Endodermal cell (in vitro differentiated cells): ENCODE results near the gene ZNF397. TPM values are rescaled to one million over a fixed set of nuclear protein-coding genes. Genes with fewer than 3 reads are reported as not detected.
A peak's percentile ranks its signal among the peaks of the same experiment; 100 is the strongest.

Experiments used
- DNase-seq: peaks from one replicate; pipeline ENCODE4 v3.0.0-alpha.2; 2017
- H3K27ac ChIP-seq: 2 replicates; pipeline ENCODE4 v1.5.1; 2013; ENCODE audit warnings: mild to moderate bottlenecking, low read depth, low read length, moderate library complexity
- H3K27me3 ChIP-seq: 2 replicates; pipeline ENCODE4 v1.6.1; 2013; ENCODE audit warnings: mild to moderate bottlenecking, low read length, moderate library complexity; ENCODE audit not compliant: insufficient read depth, control insufficient read depth, poor library complexity, severe bottlenecking
- H3K36me3 ChIP-seq: 2 replicates; pipeline ENCODE4 v1.7.0; 2013; ENCODE audit warnings: mild to moderate bottlenecking, low read length, moderate library complexity; ENCODE audit not compliant: control insufficient read depth, insufficient read depth
- H3K4me1 ChIP-seq: one replicate; pipeline ENCODE4 v1.7.0; 2013; ENCODE audit warnings: low read length; ENCODE audit not compliant: control insufficient read depth, insufficient read depth
- H3K4me3 ChIP-seq: 2 replicates; pipeline ENCODE4 v1.5.1; 2013; ENCODE audit warnings: mild to moderate bottlenecking, low read length, moderate library complexity
- H3K9ac ChIP-seq: 2 replicates; pipeline ENCODE4 v1.6.1; 2013; ENCODE audit warnings: mild to moderate bottlenecking, low read length, moderate library complexity; ENCODE audit not compliant: poor library complexity, severe bottlenecking; ENCODE audit errors: extremely low read depth
- H3K9me3 ChIP-seq: 2 replicates; pipeline ENCODE4 v1.6.1; 2013; ENCODE audit warnings: mild to moderate bottlenecking, low read length, moderate library complexity; ENCODE audit not compliant: control insufficient read depth
- H3K27ac Mint-ChIP-seq: 2 replicates; pipeline ENCODE4 v1.8.0; 2020; ENCODE audit warnings: mixed read lengths
- H3K27me3 Mint-ChIP-seq: 2 replicates; pipeline ENCODE4 v1.8.0; 2021; ENCODE audit warnings: mild to moderate bottlenecking, mixed read lengths; ENCODE audit not compliant: insufficient read depth
- H3K36me3 Mint-ChIP-seq: 2 replicates; pipeline ENCODE4 v1.8.0; 2020; ENCODE audit warnings: low read depth, mixed read lengths
- H3K4me1 Mint-ChIP-seq: 2 replicates; pipeline ENCODE4 v1.8.0; 2020; ENCODE audit warnings: mixed read lengths
- H3K4me3 Mint-ChIP-seq: 2 replicates; pipeline ENCODE4 v1.8.0; 2020; ENCODE audit warnings: mild to moderate bottlenecking, moderate library complexity, mixed read lengths
- H3K9me3 Mint-ChIP-seq: 2 replicates; pipeline ENCODE4 v1.8.0; 2020; ENCODE audit warnings: mild to moderate bottlenecking, mixed read lengths
- CTCF ChIP-seq: fragments of 200-600 bp; sonication (generic); conservative IDR thresholded peaks from 2 replicates; pipeline ENCODE4 v1.5.0; 2021; ENCODE audit warnings: antibody characterized with exemption, mild to moderate bottlenecking
- WGBS, 2 experiments: methylation state at CpG; one replicate each; pipeline versions ENCODE4 v1.1.5 to v1.1.7; 2013; ENCODE audit warnings: missing lambda C conversion rate in 2 of 2, mixed read lengths in 1 of 2; ENCODE audit not compliant: insufficient coverage in 1 of 2, insufficient read length in 1 of 2; 5-methylcytosine and 5-hydroxymethylcytosine counted together
- total RNA-seq, 2 donors: library from RNA; stranded (reverse); fragmentation: NEBNext Ultra II Directional in 1 of 2; extraction: Animal tissue kit (Norgen Biotek cat#: 25700) in 1 of 2; gene quantifications; 2 replicates in 1 of 2; 3 replicates in 1 of 2; pipeline ENCODE4 v1.2.1, GENCODE V29; 2021

ZNF397 gene
- total RNA-seq, 2 donors from 2014 or later = 44.1 to 64.6 TPM

- Histone ChIP-seq H3K27ac (no peak overlapping the region), H3K9ac (no peak overlapping the region), H3K36me3 (peaks cover 55% of the 10 kb centered on the region), H3K4me1 (no peaks in the 10 kb centered on the region), H3K4me3 (peak overlapping the region; percentile 92), H3K9me3 (peaks cover 54% of the 10 kb centered on the region), H3K27me3 (no peaks in the 10 kb centered on the region)
- peak overlapping the region; percentile 58 for H3K27ac Mint-ChIP-seq
- peaks cover 56% of the 10 kb centered on the region for H3K36me3 Mint-ChIP-seq
- no peaks in the 10 kb centered on the region for H3K27me3 Mint-ChIP-seq
- no peak for TF ChIP-seq CTCF
- no peak for DNase-seq
- H3K4me3 Mint-ChIP-seq = peak overlapping the region; percentile 96
- H3K4me1 Mint-ChIP-seq = peaks cover 10% of the 10 kb centered on the region
- peaks cover 50% of the 10 kb centered on the region for H3K9me3 Mint-ChIP-seq
- WGBS, 2 experiments = 95 to 100% methylated on average over 6 of the region's 6 CpGs
These were observed 1.6 kb downstream of the ZNF397 start for GRCh38 chr18:35242426-35242825.

GRCh38 chr18:35244671-35245070 lies 3.8 kb downstream of the ZNF397 start:
- H3K27me3 ChIP-seq = no peaks in the 10 kb centered on the region
- H3K9me3 Mint-ChIP-seq = peaks cover 50% of the 10 kb centered on the region
- H3K4me1 ChIP-seq = no peaks in the 10 kb centered on the region
- TF ChIP-seq CTCF = no peak
- H3K27ac Mint-ChIP-seq = no peak overlapping the region
- DNase-seq = no peak
- H3K36me3 Mint-ChIP-seq = peaks cover 74% of the 10 kb centered on the region
- H3K4me1 Mint-ChIP-seq = peaks cover 7% of the 10 kb centered on the region
- H3K27me3 Mint-ChIP-seq = no peaks in the 10 kb centered on the region
- H3K9me3 ChIP-seq = peaks cover 72% of the 10 kb centered on the region
- H3K4me3 Mint-ChIP-seq = no peak overlapping the region
- H3K9ac ChIP-seq = no peak overlapping the region
- peaks cover 75% of the 10 kb centered on the region for H3K36me3 ChIP-seq
- peak overlapping the region; percentile 92 for H3K4me3 ChIP-seq
- no peak overlapping the region for H3K27ac ChIP-seq
- 79 to 96% methylated on average over 3 to 4 of the region's 4 CpGs for WGBS, 2 experiments

GRCh38 chr18:35245719-35246317 lies 5.0 kb downstream of the ZNF397 start:
- Histone ChIP-seq H3K9ac (no peak overlapping the region), H3K27ac (no peak overlapping the region), H3K36me3 (peaks cover 86% of the 10 kb centered on the region), H3K9me3 (peaks cover 83% of the 10 kb centered on the region), H3K4me3 (peak overlapping the region; percentile 64), H3K4me1 (no peaks in the 10 kb centered on the region), H3K27me3 (no peaks in the 10 kb centered on the region)
- Mint-ChIP-seq H3K27me3 (no peaks in the 10 kb centered on the region), H3K4me3 (no peak overlapping the region), H3K4me1 (peaks cover 3% of the 10 kb centered on the region), H3K9me3 (peaks cover 56% of the 10 kb centered on the region), H3K27ac (no peak overlapping the region), H3K36me3 (peaks cover 86% of the 10 kb centered on the region)
- no peak for DNase-seq
- no peak for TF ChIP-seq CTCF
- WGBS, 2 experiments = 99 to 100% methylated on average over 3 to 4 of the region's 4 CpGs
